KMS-11 (cell line): ENCODE results near the gene DLGAP1.

Source experiments
- H2AFZ ChIP-seq: fragments of 200-600 bp; sonication (generic); 2 replicates; pipeline ENCODE4 v1.6.1; 2016; ENCODE audit warnings: antibody characterized with exemption, mixed run types, low read depth
- H3K27ac ChIP-seq: fragments of 200-600 bp; sonication (generic); 2 replicates; pipeline ENCODE4 v1.6.1; 2016; ENCODE audit warnings: mild to moderate bottlenecking, mixed run types
- H3K27me3 ChIP-seq: fragments of 200-600 bp; sonication (generic); 2 replicates; pipeline ENCODE4 v1.6.1; 2017; ENCODE audit warnings: mild to moderate bottlenecking, low read depth, mixed run types, moderate library complexity; ENCODE audit not compliant: insufficient read depth
- H3K36me3 ChIP-seq: fragments of 200-600 bp; sonication (generic); 2 replicates; pipeline ENCODE4 v1.6.1; 2017; ENCODE audit warnings: mild to moderate bottlenecking, mixed run types; ENCODE audit not compliant: insufficient read depth
- H3K4me1 ChIP-seq: fragments of 200-600 bp; sonication (generic); 2 replicates; pipeline ENCODE4 v1.6.1; 2016; ENCODE audit warnings: mild to moderate bottlenecking, low read depth, mixed run types; ENCODE audit not compliant: poor library complexity, severe bottlenecking
- H3K4me2 ChIP-seq: fragments of 200-600 bp; sonication (generic); 2 replicates; pipeline ENCODE4 v1.7.0; 2016; ENCODE audit warnings: mild to moderate bottlenecking, mixed run types
- H3K4me3 ChIP-seq: fragments of 200-600 bp; sonication (generic); IDR thresholded peaks from 2 replicates; pipeline ENCODE4 v1.6.1; 2017; ENCODE audit warnings: low read depth, low read length, mixed read lengths; ENCODE audit not compliant: insufficient read depth
- H3K79me2 ChIP-seq: fragments of 200-600 bp; sonication (generic); 2 replicates; pipeline ENCODE4 v1.6.1; 2016; ENCODE audit warnings: low read depth, mixed run types; ENCODE audit not compliant: insufficient read depth
- H3K9ac ChIP-seq: fragments of 200-600 bp; sonication (generic); 2 replicates; pipeline ENCODE4 v1.6.1; 2016; ENCODE audit warnings: mild to moderate bottlenecking, mixed run types
- H4K20me1 ChIP-seq: fragments of 200-600 bp; sonication (generic); 2 replicates; pipeline ENCODE4 v1.6.1; 2016; ENCODE audit warnings: mild to moderate bottlenecking, mixed run types; ENCODE audit not compliant: insufficient read depth
- CTCF ChIP-seq: fragments of 200-600 bp; sonication (generic); conservative IDR thresholded peaks from 2 replicates; pipeline ENCODE4 v1.6.1; 2017; ENCODE audit warnings: low read depth, mild to moderate bottlenecking, antibody characterized with exemption, low read length, moderate library complexity, mixed read lengths

Gene DLGAP1

GRCh38 chr18:3875376-3875775 lies 579.7 kb downstream of the DLGAP1 start:
- H3K4me2 ChIP-seq: no peak overlapping the region
- H3K9ac ChIP-seq: no peak overlapping the region

DNA sequence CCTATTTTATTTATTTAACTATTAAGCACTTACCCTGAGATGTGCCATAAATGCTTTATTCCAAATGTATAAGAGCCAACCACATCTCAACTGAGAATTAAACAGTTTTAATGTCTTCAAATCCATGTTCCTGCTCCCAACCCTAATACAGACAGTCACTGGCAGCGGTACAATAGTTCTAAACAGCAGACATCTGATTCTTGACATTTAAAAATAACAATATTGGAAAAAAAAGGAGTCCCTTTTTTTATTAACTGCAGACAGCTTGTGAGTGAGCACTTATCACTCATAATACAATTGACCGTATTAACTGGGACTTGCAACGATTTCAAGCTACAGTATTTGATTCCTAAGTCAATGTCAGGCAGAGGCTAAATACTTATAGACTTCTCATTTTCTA lies 580.5 kb downstream of the DLGAP1 start:
- Histone ChIP-seq H3K79me2 (no peaks in the 10 kb centered on the region), H3K27me3 (no peaks in the 10 kb centered on the region), H3K4me1 (no peaks in the 10 kb centered on the region), H3K4me2 (no peak overlapping the region), H3K4me3 (no peak overlapping the region), H3K9ac (no peak overlapping the region), H3K36me3 (no peaks in the 10 kb centered on the region), H2AFZ (no peak overlapping the region), H3K27ac (no peak overlapping the region), H4K20me1 (no peaks in the 10 kb centered on the region)
- no peak for TF ChIP-seq CTCF

More at GRCh38 chr18:3875376-3875775, 579.7 kb downstream of the DLGAP1 start:
- Histone ChIP-seq H4K20me1 (no peaks in the 10 kb centered on the region), H3K27ac (no peak overlapping the region), H3K4me3 (no peak overlapping the region), H3K27me3 (no peaks in the 10 kb centered on the region), H2AFZ (no peak overlapping the region), H3K4me1 (no peaks in the 10 kb centered on the region), H3K36me3 (no peaks in the 10 kb centered on the region), H3K79me2 (no peaks in the 10 kb centered on the region)
- TF ChIP-seq CTCF: no peak

DNA sequence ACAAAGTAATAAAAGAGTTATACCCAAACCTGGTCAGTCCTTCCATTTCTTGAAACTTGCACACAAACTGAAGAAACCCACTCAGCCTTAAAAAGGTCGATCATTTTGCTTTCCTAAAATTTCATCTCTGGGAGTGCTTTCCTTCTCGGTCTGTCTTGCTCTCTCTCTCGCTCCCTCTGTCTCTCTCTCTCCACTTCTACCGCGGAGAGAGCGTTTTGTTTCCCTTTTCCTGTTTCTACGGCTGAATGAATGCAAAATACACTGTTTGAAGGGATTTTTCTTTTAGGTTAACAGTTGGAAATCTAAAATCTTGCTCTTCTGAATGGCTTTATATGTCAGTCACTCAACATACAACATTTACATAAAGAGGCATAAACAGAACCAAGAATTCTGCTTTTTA lies 581.0 kb downstream of the DLGAP1 start:
- H3K4me2 ChIP-seq: no peak overlapping the region
- TF ChIP-seq CTCF: no peak

GRCh38 chr18:3873698-3874097 lies 581.4 kb downstream of the DLGAP1 start:
- H3K79me2 ChIP-seq: no peaks in the 10 kb centered on the region
- H3K27me3 ChIP-seq: no peaks in the 10 kb centered on the region
- H3K9ac ChIP-seq: no peak overlapping the region
- no peak overlapping the region for H3K4me3 ChIP-seq
- no peaks in the 10 kb centered on the region for H4K20me1 ChIP-seq
- no peak overlapping the region for H3K27ac ChIP-seq
- no peaks in the 10 kb centered on the region for H3K4me1 ChIP-seq
- H2AFZ ChIP-seq: no peak overlapping the region
- no peak for TF ChIP-seq CTCF
- H3K4me2 ChIP-seq: no peak overlapping the region
- no peaks in the 10 kb centered on the region for H3K36me3 ChIP-seq

More for the DNA sequence above, 581.0 kb downstream of the DLGAP1 start:
- H2AFZ ChIP-seq: no peak overlapping the region
- H3K79me2 ChIP-seq: no peaks in the 10 kb centered on the region
- H3K9ac ChIP-seq: no peak overlapping the region
- no peaks in the 10 kb centered on the region for H3K4me1 ChIP-seq
- no peak overlapping the region for H3K4me3 ChIP-seq
- no peaks in the 10 kb centered on the region for H3K27me3 ChIP-seq
- no peak overlapping the region for H3K27ac ChIP-seq
- no peaks in the 10 kb centered on the region for H3K36me3 ChIP-seq
- no peaks in the 10 kb centered on the region for H4K20me1 ChIP-seq

DNA sequence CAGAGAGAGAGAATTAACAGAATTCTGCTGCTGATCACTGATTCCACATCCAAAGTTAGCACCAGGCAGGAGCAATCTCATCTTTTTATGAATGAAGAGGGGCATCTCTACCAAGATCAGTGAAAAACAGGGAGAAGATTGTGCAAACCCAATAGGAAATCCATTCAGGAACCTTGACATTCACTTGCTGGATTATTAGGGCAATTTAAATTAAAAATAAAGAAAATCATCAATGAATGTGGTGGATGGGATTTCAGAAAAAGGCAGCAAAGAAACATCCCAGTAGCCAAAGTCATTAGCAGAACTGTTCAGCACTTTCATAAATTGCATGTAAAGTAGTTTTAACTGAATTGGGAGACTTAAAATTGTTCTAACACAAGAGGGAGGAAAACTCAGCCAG lies 581.9 kb downstream of the DLGAP1 start:
- H3K4me1 ChIP-seq: no peaks in the 10 kb centered on the region
- H3K36me3 ChIP-seq: no peaks in the 10 kb centered on the region
- H3K27me3 ChIP-seq: no peaks in the 10 kb centered on the region
- H2AFZ ChIP-seq: no peak overlapping the region
- no peak overlapping the region for H3K9ac ChIP-seq
- H3K79me2 ChIP-seq: no peaks in the 10 kb centered on the region
- no peaks in the 10 kb centered on the region for H4K20me1 ChIP-seq
- H3K4me2 ChIP-seq: no peak overlapping the region
- H3K4me3 ChIP-seq: no peak overlapping the region
- no peak for TF ChIP-seq CTCF
- H3K27ac ChIP-seq: no peak overlapping the region
